A549 treated with GW870086 at 1 μM for 4 hours (cell line): Measurements from ENCODE around the gene IL3. TPM values are rescaled to one million over a fixed set of nuclear protein-coding genes. Genes with fewer than 3 reads are reported as not detected.

Experiments
- total RNA-seq: library from RNA; stranded (reverse); fragments of 200-300 nt; extraction: Qiagen RNA extraction; gene quantifications from 5 replicates; pipeline ENCODE4 v1.2.3, GENCODE V29; 2022; ENCODE audit warnings: low read depth

IL3 gene, protein sequence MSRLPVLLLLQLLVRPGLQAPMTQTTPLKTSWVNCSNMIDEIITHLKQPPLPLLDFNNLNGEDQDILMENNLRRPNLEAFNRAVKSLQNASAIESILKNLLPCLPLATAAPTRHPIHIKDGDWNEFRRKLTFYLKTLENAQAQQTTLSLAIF
- not detected in 5 replicates for total RNA-seq

DNA sequence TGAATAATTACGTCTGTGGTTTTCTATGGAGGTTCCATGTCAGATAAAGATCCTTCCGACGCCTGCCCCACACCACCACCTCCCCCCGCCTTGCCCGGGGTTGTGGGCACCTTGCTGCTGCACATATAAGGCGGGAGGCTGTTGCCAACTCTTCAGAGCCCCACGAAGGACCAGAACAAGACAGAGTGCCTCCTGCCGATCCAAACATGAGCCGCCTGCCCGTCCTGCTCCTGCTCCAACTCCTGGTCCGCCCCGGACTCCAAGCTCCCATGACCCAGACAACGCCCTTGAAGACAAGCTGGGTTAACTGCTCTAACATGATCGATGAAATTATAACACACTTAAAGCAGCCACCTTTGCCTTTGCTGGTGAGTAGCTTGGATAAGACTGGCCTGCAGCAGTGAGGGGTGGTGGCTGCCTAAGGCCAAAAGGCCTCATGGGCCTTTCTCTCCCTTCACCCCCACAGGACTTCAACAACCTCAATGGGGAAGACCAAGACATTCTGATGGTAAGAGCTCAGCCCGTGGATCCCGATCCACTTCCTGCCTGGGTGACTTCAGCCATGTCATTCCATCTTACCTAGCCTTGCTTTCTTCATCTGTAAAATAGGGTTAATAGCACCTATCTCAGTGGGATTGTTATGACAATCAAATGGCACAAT, at the start of gene IL3:
IL3 (plus strand) TSS at position 155 of the 661 bp plus-strand sequence; CDS start at position 207, 52 bp downstream.

GRCh38 chr5:132011622-132012343, 48.7 kb upstream of the IL3 start, which contains the start of gene ACSL6:
TSS of gene ACSL6 (minus strand) at chr5:132011658. CDS start at chr5:132011553, 105 bp downstream.

DNA sequence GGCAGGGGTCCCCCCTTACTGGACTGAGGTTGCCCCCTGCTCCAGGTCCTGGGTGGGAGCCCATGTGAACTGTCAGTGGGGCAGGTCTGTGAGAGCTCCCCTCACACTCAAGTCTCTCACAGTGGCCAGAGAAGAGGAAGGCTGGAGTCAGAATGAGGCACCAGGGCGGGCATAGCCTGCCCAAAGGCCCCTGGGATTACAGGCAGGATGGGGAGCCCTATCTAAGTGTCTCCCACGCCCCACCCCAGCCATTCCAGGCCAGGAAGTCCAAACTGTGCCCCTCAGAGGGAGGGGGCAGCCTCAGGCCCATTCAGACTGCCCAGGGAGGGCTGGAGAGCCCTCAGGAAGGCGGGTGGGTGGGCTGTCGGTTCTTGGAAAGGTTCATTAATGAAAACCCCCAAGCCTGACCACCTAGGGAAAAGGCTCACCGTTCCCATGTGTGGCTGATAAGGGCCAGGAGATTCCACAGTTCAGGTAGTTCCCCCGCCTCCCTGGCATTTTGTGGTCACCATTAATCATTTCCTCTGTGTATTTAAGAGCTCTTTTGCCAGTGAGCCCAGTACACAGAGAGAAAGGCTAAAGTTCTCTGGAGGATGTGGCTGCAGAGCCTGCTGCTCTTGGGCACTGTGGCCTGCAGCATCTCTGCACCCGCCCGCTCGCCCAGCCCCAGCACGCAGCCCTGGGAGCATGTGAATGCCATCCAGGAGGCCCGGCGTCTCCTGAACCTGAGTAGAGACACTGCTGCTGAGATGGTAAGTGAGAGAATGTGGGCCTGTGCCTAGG, 13.0 kb downstream of the IL3 start, which contains the start of gene CSF2:
CSF2 (plus strand) TSS at position 559 of the 783 bp plus-strand sequence; CDS start at position 594, 35 bp downstream.

Other genes starting within 250 kb of the IL3 start
- gene MEIKIN, start 115.0 kb upstream of the IL3 start, total RNA-seq = not detected in 5 replicates
- gene ACSL6, start 49.0 kb upstream of the IL3 start, total RNA-seq = 0.06 to 0.15 TPM (median 0.08 TPM) in 3 of 5 replicates, not detected in the others
- 0.42 to 0.93 TPM (median 0.53 TPM) in 5 replicates for gene CSF2, start 13.1 kb downstream of the IL3 start, total RNA-seq
- gene P4HA2, start 167.2 kb downstream of the IL3 start, total RNA-seq = 44.8 to 51.8 TPM (median 50.6 TPM) in 5 replicates
- 0.57 to 2.0 TPM (median 0.79 TPM) in 5 replicates for gene PDLIM4, start 197.0 kb downstream of the IL3 start, total RNA-seq
- gene SLC22A4, start 233.7 kb downstream of the IL3 start, total RNA-seq = 3.5 to 6.1 TPM (median 5.1 TPM) in 5 replicates